ENCODE measurements around the gene CBFA2T3.

- TF ChIP-seq ZNF138 (tag by site-specific recombination; IDR thresholded peaks at IDR 0.05; ENCODE audit: borderline replicate concordance) (no peak), ZIC2 (tag by site-specific recombination; IDR thresholded peaks at IDR 0.05) (no peak), ZNF639 (tag by site-specific recombination; IDR thresholded peaks at IDR 0.05) (no peak), ZNF514 (tag by site-specific recombination; IDR thresholded peaks at IDR 0.05) (no peak), ZBTB21 (tag by site-specific recombination; IDR thresholded peaks at IDR 0.05) (no peak), ZBTB7A (tag by site-specific recombination; IDR thresholded peaks at IDR 0.05; ENCODE audit: low read depth) (no peak), GLIS1 (tag by site-specific recombination; IDR thresholded peaks at IDR 0.05) (no peak), TCF7L2 (IDR thresholded peaks at IDR 0.05; ENCODE audit: borderline replicate concordance, low read depth, low read length) (no peak), CTCF (tag by site-specific recombination; IDR thresholded peaks at IDR 0.05) (no peak), ZNF544 (tag by site-specific recombination; IDR thresholded peaks at IDR 0.05) (no peak)
These were observed 37.6 kb downstream of the CBFA2T3 start for GRCh38 chr16:88939245-88939971.

Measured in HEK293 (cell line).